GM10266 (cell line): ENCODE results near the gene CYP1B1.
"Not testable (repeated sequence)": the region's sequence is repeated elsewhere in the genome, so short reads cannot be mapped to it uniquely, and the experiment has no call there.

Source experiments
- DNase-seq: peaks from one replicate; pipeline ENCODE4 v3.0.0; 2012; ENCODE audit errors: extremely low spot score
- CTCF ChIP-seq: IDR thresholded peaks from 2 replicates; pipeline ENCODE4 v1.5.1; 2012; ENCODE audit warnings: mild to moderate bottlenecking, low read depth; ENCODE audit not compliant: control insufficient read depth, insufficient read depth; ENCODE audit errors: missing control alignments

The CYP1B1 gene

GRCh38 chr2:38120264-38120592 is 44.3 kb upstream of the CYP1B1 start:
- TF ChIP-seq CTCF: no peak
- DNase-seq: no peak

- TF ChIP-seq CTCF: no peak
- DNase-seq: no peak
Measured at GRCh38 chr2:38116762-38117161, 40.8 kb upstream of the CYP1B1 start.

- DNase-seq: peak; percentile 70
- peak; percentile 91 for TF ChIP-seq CTCF
Measured at GRCh38 chr2:38115216-38116032, 39.5 kb upstream of the CYP1B1 start.

GRCh38 chr2:38113981-38114708 is 38.2 kb upstream of the CYP1B1 start:
- TF ChIP-seq CTCF: no peak
- DNase-seq: no peak

GRCh38 chr2:38113051-38113450 is 37.1 kb upstream of the CYP1B1 start:
- DNase-seq: no peak
- TF ChIP-seq CTCF: no peak

GRCh38 chr2:38111350-38111749 is 35.4 kb upstream of the CYP1B1 start:
- not testable (repeated sequence) for DNase-seq

GRCh38 chr2:38109732-38110181 is 33.8 kb upstream of the CYP1B1 start:
- no peak for DNase-seq
- TF ChIP-seq CTCF: no peak
